HG03354 (cell line): Measurements from ENCODE around the gene IFT25.
"Not testable (repeated sequence)": the region's sequence is repeated elsewhere in the genome, so short reads cannot be mapped to it uniquely, and the experiment has no call there.

Experiments
- ATAC-seq: cut with Tn5 transposase; IDR thresholded peaks from one replicate; pipeline ENCODE4 v1.9.1; 2021; ENCODE audit warnings: mild to moderate bottlenecking; ENCODE audit not compliant: unreplicated experiment, poor library complexity, severe bottlenecking

Gene IFT25

GRCh38 chr1:53945433-53946251 is at the start of gene IFT25:
IFT25 (minus strand) TSS chr1:53945699; CDS start chr1:53940082, 5,617 bp downstream.
- ATAC-seq, result peak; percentile 73

GRCh38 chr1:53994516-53994915 is 49.0 kb upstream of the IFT25 start:
- not testable (repeated sequence) for ATAC-seq

- no peak for ATAC-seq
Observed at GRCh38 chr1:53992085-53992874, 46.8 kb upstream of the IFT25 start.

DNA sequence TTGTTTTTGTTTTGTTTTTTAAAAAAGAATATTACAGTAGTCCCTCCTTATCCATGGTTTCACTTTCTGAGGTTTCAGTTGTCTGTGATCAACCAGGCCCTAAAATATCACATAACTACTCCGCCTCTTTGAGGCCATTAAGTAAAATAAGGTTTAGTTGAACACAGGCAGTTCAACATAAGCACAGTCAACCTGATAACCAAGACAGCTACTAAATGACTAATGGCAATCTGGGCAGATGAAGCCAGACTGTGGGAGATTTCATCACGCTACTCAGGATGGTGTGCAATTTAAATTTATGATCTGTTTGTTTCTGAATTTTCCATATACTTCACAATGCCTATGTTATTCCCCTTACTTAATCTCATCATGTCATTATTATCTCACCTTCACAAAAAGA is 42.4 kb upstream of the IFT25 start:
- no peak for ATAC-seq

DNA sequence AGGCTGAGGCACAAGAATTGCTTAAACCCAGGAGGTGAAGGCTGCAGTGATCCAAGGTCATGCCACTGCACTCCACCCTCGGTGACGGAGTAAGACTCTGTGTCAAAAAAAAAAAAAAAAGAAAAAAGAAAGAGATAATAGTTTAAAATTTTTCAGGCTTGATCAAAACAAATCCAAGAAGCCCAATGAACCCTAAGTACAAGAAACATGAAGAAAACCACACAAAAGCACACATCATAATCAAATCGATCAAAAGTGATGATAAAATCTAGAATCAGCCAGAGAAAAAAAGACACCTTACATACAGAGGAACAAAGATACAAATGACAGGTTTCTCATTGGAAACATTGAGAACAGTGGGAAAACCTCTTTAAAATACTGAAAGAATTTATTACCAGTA is 41.0 kb upstream of the IFT25 start:
- no peak for ATAC-seq

DNA sequence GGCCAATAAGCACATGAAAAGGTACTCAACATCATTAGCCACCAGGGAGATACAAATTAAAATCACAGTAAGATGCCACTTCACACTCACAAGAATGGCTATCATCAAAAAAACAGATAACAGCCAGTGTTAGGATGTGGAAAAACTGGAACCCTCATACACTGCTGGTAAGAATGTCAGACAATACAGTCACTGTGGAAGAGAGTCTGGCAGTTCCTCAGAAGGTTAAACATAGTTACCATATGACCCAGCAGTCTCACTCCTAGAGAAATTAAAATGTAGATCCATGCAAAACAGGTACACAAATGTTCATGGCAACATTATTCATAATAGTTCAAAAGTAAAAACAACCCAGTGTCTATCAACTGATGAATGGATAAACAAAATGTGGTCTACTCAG is 39.2 kb upstream of the IFT25 start:
- ATAC-seq, result no peak

GRCh38 chr1:53982763-53983104 is 37.2 kb upstream of the IFT25 start:
- ATAC-seq, result no peak

- ATAC-seq, result no peak
Observed at GRCh38 chr1:53982034-53982762, 36.7 kb upstream of the IFT25 start.

DNA sequence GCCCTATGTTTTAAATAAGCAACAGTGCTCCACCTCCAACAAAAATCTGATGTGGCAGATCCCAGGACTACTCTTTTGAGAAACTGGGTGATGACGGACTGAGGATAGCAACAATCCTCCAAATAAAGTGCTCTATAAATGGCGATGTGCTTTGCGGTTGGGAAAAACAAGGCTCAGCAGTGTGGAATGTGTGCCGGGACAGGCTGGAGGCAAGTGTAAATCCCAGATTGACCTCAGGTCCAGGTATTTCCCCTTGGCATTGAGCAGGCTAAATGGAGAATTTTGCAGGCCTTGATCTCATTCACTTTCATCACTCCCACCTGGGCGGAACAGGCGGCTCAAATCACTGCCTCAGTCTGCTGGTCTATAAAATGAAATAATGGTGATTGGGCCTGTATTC is 35.7 kb upstream of the IFT25 start:
- ATAC-seq, result no peak

GRCh38 chr1:53979712-53980450 is 34.4 kb upstream of the IFT25 start:
- no peak for ATAC-seq

GRCh38 chr1:53975861-53976260 is 30.4 kb upstream of the IFT25 start:
- no peak for ATAC-seq

DNA sequence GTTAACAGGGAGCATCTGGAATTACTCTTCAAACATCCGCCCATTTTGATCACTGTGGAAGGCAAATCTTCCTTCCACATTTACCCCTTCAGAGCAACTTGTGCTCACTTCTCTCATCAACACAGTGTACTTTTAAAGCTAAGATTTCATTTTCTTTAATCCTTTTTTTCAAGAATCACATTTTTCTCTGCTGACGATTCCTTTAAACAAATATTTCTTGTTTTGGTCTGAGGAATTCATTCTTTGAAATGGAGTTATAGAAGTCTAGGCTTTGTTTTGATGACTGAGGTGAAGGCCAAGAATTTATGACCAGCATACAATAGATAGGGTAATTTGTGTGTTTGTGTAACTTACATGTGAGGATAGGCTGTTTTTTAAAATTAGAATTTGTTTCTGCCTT is 26.2 kb upstream of the IFT25 start:
- ATAC-seq, result no peak

- not testable (repeated sequence) for ATAC-seq
Observed at GRCh38 chr1:53969323-53969722, 23.8 kb upstream of the IFT25 start.

- ATAC-seq, result no peak
Observed at GRCh38 chr1:53968125-53968513, 22.6 kb upstream of the IFT25 start.

DNA sequence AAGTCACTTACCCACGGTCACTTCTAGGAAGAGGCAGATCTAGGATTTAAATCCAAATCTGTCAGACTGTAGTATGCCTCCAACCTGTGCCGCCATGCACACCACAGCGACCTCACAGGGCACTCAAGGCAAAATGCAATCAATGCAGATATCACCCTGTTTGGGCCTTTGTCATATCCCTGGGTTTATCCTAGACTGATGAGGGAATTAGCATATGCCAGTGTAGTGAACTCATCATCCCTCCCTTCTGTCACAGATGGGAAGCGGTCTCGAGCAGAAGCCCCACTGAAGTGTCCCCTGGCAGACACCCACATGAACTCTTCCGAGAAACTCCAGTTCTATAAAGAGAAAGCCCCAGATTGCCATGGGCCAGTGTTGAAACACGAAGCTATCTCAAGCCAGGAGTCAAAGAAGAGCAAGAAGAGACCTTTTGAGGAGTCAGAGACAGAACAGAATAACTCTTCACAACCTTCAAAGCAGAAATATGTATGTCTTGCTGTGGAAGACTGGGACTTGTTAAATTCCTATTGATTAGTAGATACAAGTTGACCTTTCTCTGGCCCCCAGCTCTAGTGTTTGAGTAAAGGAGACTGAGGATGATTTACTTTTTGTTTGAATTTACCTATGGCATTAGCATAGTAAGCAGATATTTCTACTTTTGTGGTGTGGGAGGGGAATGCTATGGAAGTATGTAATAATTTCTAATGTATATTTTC is 22.1 kb upstream of the IFT25 start:
- no peak for ATAC-seq

GRCh38 chr1:53966794-53967193 is 21.3 kb upstream of the IFT25 start:
- ATAC-seq, result no peak

GRCh38 chr1:53964109-53964508 is 18.6 kb upstream of the IFT25 start:
- ATAC-seq, result no peak

GRCh38 chr1:53963460-53963859 is 18.0 kb upstream of the IFT25 start:
- ATAC-seq, result no peak

DNA sequence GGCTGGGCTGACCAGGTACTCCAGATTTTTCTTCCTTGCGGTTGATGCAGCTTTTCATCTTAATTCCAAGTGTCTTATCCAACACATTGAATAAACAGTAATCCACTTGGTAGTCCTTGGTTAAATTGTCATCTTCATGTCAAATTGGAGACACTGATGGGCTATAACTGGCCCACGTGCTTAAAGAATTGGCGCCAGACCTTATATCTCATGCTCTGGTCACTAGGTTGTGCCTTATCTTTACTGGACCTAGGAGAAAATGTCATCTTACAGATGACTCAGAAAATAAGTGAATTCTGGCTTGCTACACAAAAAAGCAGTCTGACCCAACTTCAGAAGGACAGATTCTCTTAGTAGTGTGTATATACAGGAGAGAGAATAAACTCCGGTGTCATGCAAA is 16.9 kb upstream of the IFT25 start:
- no peak for ATAC-seq
